ENCODE results near the gene C4orf51. TPM values are rescaled to one million over a fixed set of nuclear protein-coding genes. Genes with fewer than 3 reads are reported as not detected.

C4orf51 gene
- total and polyA plus RNA-seq, 2 of the 4 experiments (the other 2 are of a cell fraction): not detected

DNA sequence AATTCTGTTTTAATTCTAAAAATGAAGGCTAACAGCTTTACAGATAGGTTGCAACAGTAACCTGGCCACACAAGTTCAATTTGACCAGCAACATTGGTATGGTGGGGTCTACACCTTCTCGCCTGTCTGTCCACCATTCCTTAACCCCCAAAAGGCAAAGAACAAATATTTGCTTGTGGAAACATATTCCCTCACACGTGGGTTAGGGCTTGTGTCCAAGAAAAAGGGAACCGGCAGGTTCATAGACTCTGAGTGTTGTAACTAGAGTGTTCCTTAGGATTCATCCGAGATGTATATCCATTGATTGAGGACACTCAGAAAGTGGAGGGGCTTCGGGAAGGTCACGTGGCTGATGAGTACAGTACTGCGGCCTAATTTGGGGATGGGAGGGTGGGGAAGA lies 54.1 kb downstream of the C4orf51 start (continued):
- TF ChIP-seq CTCF (conservative IDR thresholded peaks at IDR 0.05; ENCODE audit: low read depth, low read length) (no peak), CEBPB (IDR thresholded peaks at IDR 0.05; ENCODE audit: low read depth, low read length) (no peak), POLR2A (IDR thresholded peaks at IDR 0.05; ENCODE audit: low read depth, low read length) (no peak), MAZ (IDR thresholded peaks at IDR 0.05; ENCODE audit: borderline replicate concordance, low read depth, low read length) (no peak), SMC3 (IDR thresholded peaks at IDR 0.05; ENCODE audit: low read depth, low read length) (no peak)
